ENCODE results near the gene TRRAP. TPM values are rescaled to one million over a fixed set of nuclear protein-coding genes. Genes with fewer than 3 reads are reported as not detected.

The TRRAP gene
- total RNA-seq, 1 experiment from 2014 or later, result 55.8 TPM

- no peak for DNase-seq
- intact Hi-C loops (cut with micrococcal nuclease; ENCODE audit: unreplicated experiment), result no loop called here
- H3K4me2 ChIP-seq, result no peak overlapping the region
- H3K79me2 ChIP-seq (ENCODE audit: low read depth), result no peaks in the 10 kb centered on the region
- no peak overlapping the region for H2AFZ ChIP-seq
- ChIA-PET CTCF (no interaction called here), POLR2A (ENCODE audit: unreplicated experiment) (no interaction called here)
- no peaks in the 10 kb centered on the region for H3K9me2 ChIP-seq (ENCODE audit: insufficient read depth)
- H3K9me3 ChIP-seq (ENCODE audit: insufficient read depth, low read depth), result no peaks in the 10 kb centered on the region
- H3K4me3 ChIP-seq, result no peak overlapping the region
- no peaks in the 10 kb centered on the region; the same call in 1 of the 2 replicates for H4K20me1 ChIP-seq (ENCODE audit: insufficient read depth)
- TF ChIP-seq CTCF (conservative IDR thresholded peaks at IDR 0.05) (no peak), EZH2 (IDR thresholded peaks at IDR 0.05; ENCODE audit: low read depth) (no peak)
- BruUV-seq (replicated peaks), result no TSS peak
- no peaks in the 10 kb centered on the region for H3K4me1 ChIP-seq (replicated peaks; ENCODE audit: insufficient read depth)
- no peak overlapping the region for H3K27ac ChIP-seq
- H3F3A ChIP-seq (ENCODE audit: insufficient read depth, low read depth), result 0 out of 2 replicates have a peak, but pooled peaks cover 6% of the 10 kb centered on the region
- H3K36me3 ChIP-seq (ENCODE audit: low read depth), result no peaks in the 10 kb centered on the region
- H3K27me3 ChIP-seq (ENCODE audit: insufficient read depth, low read depth), result no peaks in the 10 kb centered on the region
Measured at GRCh38 chr7:98995523-98996149, 117.3 kb downstream of the TRRAP start.

GRCh38 chr7:98996150-98996552 lies 117.8 kb downstream of the TRRAP start:
- intact Hi-C loops (cut with micrococcal nuclease; ENCODE audit: unreplicated experiment), result no loop called here
- Histone ChIP-seq H4K20me1 (ENCODE audit: insufficient read depth) (no peaks in the 10 kb centered on the region; the same call in 1 of the 2 replicates), H3K27ac (no peak overlapping the region), H2AFZ (no peak overlapping the region), H3K36me3 (ENCODE audit: low read depth) (0 out of 2 replicates have a peak, but pooled peaks cover 5% of the 10 kb centered on the region), H3K27me3 (ENCODE audit: insufficient read depth, low read depth) (no peaks in the 10 kb centered on the region), H3K4me1 (replicated peaks; ENCODE audit: insufficient read depth) (no peaks in the 10 kb centered on the region), H3K9me3 (ENCODE audit: insufficient read depth, low read depth) (no peaks in the 10 kb centered on the region), H3F3A (ENCODE audit: insufficient read depth, low read depth) (0 out of 2 replicates have a peak, but pooled peaks cover 6% of the 10 kb centered on the region), H3K4me2 (no peak overlapping the region), H3K9me2 (ENCODE audit: insufficient read depth) (no peaks in the 10 kb centered on the region), H3K4me3 (no peak overlapping the region), H3K79me2 (ENCODE audit: low read depth) (no peaks in the 10 kb centered on the region)
- no TSS peak for BruUV-seq (replicated peaks)
- CTCF ChIA-PET, result no interaction called here
- no peak for DNase-seq
- TF ChIP-seq CTCF (conservative IDR thresholded peaks at IDR 0.05) (no peak), EZH2 (IDR thresholded peaks at IDR 0.05; ENCODE audit: low read depth) (no peak)
- POLR2A ChIA-PET (ENCODE audit: unreplicated experiment), result no interaction called here

GRCh38 chr7:98997846-98998245 lies 119.5 kb downstream of the TRRAP start:
- H3K36me3 ChIP-seq (ENCODE audit: low read depth), result 0 out of 2 replicates have a peak, but pooled peaks cover 11% of the 10 kb centered on the region
- CTCF ChIA-PET, result interaction anchor here (0.5 kb wide), 1 partner anchor 25 kb away, joined by 4 read pairs; no protein-coding TSS in a partner anchor
- POLR2A ChIA-PET (ENCODE audit: unreplicated experiment), result no interaction called here
- TF ChIP-seq EZH2 (IDR thresholded peaks at IDR 0.05; ENCODE audit: low read depth), result no peak
- TF ChIP-seq CTCF (conservative IDR thresholded peaks at IDR 0.05), result no peak
- no peak overlapping the region for H2AFZ ChIP-seq
- no TSS peak for BruUV-seq (replicated peaks)
- no peaks in the 10 kb centered on the region for H3K9me2 ChIP-seq (ENCODE audit: insufficient read depth)
- no peak for DNase-seq
- no peaks in the 10 kb centered on the region for H3K79me2 ChIP-seq (ENCODE audit: low read depth)
- no peak overlapping the region for H3K4me3 ChIP-seq
- 0 out of 2 replicates have a peak, but pooled peaks cover 6% of the 10 kb centered on the region for H3F3A ChIP-seq (ENCODE audit: insufficient read depth, low read depth)
- no peaks in the 10 kb centered on the region for H3K27me3 ChIP-seq (ENCODE audit: insufficient read depth, low read depth)
- no peak overlapping the region for H3K27ac ChIP-seq
- no peaks in the 10 kb centered on the region for H3K4me1 ChIP-seq (replicated peaks; ENCODE audit: insufficient read depth)
- H4K20me1 ChIP-seq (ENCODE audit: insufficient read depth), result no peaks in the 10 kb centered on the region
- intact Hi-C loops (cut with micrococcal nuclease; ENCODE audit: unreplicated experiment), result no loop called here
- H3K9me3 ChIP-seq (ENCODE audit: insufficient read depth, low read depth), result no peaks in the 10 kb centered on the region
- no peak overlapping the region for H3K4me2 ChIP-seq
